Stimulated activated CD4-positive, alpha-beta T cell treated with anti-CD3 and anti-CD28 coated beads, Interleukin-12 subunit alpha, Interleukin-12 subunit beta, amount 100 ng/mL, for 48 hours (primary cell): ENCODE measurements around the gene FGFR2.
"Not testable (repeated sequence)": the region's sequence is repeated elsewhere in the genome, so short reads cannot be mapped to it uniquely, and the experiment has no call there.

Experiments used
- DNase-seq, 3 donors: peaks; one replicate each; pipeline ENCODE4 v3.0.0-alpha.2; 2020; ENCODE audit warnings: low read depth in 2 of 3, low spot score in 1 of 3

The FGFR2 gene

DNA sequence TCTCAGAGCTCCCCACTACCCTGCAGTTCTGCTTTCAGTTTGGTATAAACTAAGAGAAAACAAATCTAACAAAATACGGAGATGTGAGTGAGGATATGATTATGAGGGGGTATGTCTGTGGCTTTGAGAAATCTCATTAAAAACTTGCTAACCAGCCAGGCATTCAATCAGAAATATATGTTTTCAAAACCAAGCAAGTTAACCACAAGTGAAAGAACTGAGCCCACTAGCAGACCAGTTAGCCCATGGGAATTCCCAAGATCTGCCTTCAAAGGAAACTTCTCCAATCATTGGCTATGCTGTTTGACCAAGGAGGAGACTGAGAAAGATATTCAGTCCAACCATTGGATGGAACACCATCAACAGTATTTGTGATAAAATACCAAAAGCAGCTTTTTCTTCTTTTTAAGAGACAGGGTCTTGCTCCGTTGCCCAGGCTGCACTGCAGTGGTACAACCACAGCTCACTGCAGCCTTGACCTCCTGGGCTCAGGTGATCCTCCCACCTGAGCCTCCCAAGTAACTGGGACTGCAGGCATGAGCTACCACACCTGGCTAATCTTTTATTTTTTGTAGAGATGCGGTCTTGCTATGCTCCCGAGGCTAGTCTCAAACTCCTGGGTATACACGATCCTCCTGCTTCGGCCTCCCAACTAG, 41.2 kb downstream of the FGFR2 start:
- no peak for DNase-seq

DNA sequence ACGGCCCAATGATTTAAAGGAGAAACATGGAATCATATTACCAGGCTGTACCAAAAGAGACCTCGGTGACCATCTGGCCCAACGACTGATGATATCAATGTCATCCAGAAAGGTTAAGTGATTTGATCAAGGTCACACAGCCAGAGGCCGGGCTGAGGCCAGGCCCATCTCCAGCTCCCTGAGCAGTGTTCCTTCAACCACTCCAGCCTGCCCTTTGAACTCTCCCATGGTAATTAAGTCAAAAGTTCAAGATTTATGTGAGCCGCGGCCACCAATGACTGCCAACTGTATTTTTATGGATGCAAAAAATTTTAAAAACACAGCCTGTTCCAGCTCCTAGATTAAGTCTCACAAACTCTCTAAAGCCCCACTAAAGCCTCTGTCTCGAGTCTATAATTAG, 41.8 kb downstream of the FGFR2 start:
- DNase-seq = no peak

DNA sequence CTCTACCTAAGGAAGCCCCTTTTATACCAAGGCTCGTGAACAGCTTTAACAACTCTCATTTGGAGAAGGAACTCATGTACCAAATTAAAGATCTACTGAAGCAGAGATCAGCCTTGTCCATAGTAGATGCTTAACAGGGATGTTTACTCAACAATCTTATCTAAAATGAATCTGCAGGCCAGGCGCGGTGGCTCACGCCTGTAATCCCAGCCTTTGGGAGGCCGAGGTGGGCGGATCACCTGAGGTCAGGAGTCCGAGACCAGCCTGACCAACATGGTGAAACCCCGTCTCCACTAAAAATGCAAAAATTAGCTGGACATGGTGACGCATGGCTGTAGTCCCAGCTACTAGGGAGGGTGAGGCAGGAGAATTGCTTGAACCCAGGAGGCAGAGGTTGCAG, 43.3 kb downstream of the FGFR2 start:
- DNase-seq = not testable (repeated sequence)

DNA sequence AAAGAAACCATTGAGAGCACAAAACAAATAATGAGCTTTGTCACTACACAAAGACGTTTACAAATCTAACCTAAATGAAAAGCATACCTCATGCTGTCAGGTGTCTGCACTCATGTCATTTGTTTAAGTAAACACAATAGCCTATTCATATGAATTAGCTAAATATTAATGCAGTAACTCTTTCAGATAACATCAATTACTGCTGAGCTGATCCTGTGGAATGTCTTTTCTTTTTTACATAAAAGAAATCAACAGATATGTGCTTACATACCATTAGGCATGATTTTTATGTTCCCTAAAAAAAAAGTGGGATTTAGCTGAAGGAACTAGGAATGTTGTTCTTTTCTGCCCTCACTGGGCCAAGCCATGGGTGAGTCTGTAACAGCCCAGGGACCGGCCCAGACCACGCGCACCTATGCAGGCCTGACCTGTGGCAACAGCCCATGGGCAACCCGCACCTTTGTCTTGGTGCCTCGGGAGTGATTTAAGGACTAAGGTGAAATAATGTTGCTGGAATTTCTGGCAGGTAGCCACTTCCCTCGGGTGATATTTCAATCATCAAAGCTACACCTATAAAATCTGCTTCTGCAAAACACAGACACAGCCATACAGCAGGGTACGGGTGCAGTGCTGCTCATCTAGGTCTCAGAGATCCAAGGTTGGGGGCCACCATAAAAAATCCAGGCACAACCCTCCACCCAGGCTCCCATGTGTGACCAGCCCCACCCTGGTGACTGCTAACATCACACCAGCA, 44.6 kb downstream of the FGFR2 start:
- no peak for DNase-seq

DNA sequence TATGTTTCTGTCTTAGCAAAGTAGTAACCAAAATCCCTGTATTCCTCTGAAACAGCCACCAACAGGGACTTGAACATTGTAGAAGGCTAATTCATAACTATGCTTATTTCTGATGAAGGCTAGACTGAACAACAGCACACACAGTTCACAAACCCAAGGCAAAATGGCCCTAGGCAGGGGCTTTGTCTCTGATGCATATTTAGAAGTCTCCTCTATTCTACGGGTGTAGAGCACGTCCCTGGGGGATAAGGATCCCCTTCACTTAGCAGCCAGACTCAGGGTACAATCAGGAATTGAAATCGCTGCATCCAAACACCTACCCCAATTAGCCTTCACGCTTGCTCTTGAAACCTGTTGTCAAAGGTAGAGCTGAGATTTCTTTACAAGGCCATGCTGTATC, 45.5 kb downstream of the FGFR2 start:
- no peak for DNase-seq

DNA sequence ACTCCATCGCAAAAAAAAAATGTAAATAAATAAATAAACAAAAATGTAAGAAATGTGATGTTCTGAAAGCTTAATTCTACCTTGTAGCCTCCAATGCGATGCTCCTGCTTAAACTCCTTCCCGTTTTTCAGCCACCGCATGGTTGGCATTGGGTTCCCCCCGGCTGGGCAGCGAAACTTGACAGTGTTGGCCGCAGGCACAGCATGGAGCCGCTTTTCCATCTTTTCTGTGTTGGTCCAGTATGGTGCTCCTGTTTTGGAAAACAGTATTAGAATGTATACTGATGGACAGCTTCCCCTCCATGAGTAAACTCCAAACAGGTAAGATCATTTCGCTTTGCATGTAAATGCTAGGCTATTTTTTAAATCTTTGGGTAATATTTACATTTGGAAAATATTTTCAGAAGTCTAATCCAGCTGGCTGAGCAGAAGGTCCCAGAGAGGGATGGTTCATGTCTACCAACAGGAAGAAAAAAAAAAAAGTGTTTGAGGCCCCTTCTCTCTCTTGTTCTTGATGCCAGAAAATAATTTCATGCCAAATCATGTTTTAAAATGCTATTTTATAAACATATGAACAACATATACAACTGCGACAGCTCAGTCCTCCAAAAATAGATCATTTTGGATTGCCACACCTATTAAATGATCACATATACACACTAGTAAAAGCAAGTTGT, 46.9 kb downstream of the FGFR2 start:
- DNase-seq = no peak

DNA sequence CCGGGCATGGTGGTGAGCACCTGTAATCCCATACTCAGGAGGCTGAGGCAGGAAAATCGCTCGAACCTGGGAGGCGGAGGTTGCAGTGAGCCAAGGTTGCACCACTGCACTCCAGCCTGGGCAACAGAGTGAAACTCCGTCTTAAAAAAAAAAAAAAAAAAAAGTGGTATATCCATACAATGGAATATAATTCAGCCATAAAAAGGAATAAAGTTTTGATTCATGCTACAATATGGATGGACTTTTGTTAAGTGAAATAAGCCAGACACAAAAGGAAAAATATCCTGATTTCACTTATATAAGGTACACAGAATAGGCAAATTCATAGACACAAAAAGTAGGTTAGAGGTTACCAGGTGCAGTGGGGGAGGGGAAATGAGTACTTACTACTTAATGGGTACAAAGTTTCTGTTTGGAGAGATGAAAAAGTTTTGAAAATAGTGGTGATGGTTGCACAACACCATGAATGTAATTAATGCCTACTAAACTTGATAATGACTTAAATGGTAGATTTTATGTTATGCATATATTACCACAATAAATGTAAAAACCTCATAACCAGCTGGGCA, 53.9 kb downstream of the FGFR2 start:
- DNase-seq = no peak

DNA sequence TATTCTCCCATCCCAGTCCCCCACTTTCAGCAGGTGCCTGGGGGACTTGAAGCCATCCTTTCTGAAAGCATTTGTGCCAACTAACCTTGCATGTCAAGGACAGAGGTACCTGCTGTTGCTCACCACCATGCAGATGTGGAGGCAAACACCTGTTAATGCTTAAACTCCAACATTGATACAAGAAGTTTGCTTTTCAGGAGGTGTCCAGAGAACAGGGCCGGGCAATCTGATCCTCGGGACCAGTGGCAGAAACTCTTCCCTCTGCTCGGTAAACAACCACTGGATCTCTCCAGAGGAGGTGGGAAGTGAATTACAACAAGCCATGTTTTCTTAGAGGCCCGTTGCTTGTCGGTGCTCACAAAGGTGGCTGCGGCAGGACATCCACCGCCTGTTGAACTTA, 54.7 kb downstream of the FGFR2 start:
- DNase-seq = no peak

DNA sequence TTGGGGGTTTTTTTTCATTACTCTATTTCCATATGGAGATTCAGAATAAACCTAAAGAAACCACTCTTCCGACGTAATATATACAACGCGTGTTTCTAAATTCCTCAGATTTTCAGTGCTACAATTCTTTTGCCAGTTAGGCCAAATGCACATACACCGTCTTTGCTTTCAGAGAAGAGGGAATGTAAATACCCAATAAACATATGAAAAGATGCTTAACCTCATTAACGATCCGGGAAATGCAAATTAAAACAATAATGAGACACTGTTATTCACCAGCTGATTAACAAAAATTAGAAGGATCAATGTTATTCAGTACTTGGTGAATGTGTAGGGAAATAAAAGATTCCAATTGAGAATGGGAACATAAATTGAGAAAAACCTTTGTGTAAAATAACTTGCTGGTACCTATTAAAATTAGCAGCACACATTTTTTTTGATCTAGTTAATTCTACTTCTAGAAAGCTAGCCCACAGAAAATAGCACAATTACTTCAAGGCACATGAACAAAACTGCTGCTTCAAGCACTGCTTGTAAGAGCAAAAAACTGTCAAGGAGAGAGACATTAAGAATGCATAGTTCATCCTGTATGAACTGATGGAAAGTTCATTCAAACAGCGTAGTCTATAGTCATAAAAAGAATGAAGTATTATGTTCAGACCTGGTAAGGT, 56.7 kb downstream of the FGFR2 start:
- DNase-seq = no peak

DNA sequence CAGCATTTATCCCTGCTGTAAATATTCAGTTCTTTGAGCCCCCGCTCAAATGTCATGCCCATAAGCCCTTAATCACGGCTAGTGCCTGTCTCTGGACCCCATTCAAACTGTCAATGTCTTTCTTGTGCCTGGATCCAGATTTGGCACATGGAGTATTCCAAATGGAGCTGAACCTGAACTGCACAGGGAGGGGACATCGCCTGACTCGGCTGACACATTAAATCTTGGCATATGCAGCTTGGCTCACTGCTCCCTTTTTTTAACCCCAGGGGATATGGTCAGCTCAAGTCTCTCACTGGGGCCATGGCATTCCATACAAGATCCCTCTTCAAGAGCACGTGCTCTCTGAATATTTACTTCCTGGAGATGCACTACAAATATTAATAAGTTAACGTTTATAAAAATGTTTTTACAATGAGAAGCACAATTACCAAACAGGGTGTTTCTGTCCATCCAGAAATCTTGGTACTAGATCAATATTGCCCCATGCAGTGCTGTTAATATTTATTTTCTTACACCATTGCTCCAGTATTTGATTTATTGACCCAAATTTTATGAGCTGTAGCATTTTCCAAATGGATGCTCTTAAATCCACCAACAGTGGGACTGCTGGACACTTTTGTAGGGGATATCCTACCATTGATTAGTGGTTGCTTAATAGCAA, 57.4 kb downstream of the FGFR2 start:
- no peak for DNase-seq

DNA sequence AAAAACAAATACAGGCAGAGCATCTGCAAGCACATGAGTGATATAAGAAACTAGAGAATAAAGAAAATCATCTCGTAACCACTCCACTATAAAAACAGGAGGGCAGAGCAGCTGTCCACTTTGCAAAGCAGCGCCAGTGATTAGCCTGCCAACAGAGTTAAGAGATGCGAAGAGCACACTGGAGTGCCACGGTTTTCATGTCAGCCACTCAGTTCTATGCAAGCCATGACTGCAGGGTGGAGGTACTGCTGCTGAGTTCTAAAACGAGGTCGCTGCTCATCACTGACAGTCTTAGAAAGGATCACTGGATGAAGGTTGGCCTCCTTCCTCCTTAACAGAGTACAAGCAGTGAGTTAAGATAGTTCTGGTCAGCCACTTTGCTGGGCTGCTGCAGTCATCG, 58.5 kb downstream of the FGFR2 start:
- DNase-seq = no peak

DNA sequence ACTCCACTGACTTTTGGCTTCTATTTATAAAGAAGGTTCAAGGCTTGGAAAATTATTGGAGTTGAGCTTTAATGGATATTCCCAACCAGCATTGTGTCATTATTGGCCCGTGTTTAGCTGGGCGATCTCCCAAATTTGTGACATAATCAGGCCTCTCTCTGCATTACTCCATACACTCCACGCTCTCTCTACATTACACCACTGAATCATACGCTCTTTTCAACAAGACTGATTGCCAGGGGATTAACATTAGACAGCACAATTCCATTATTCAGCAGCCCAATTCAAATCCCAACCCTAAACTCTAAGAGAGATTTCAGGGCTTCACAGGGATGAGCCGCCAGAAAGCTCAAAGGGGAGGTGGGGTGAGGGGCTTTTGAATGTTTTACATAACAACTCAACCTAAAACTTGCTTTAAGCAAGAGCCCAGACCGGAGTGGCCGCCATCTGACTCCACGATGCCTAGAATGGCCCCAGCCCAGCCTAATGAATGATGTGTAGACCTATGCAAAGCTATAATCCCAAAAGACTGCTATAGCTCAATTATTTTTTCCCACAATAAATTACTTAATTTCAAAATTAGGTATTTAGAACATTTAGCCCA, 61.8 kb downstream of the FGFR2 start:
- DNase-seq = no peak

DNA sequence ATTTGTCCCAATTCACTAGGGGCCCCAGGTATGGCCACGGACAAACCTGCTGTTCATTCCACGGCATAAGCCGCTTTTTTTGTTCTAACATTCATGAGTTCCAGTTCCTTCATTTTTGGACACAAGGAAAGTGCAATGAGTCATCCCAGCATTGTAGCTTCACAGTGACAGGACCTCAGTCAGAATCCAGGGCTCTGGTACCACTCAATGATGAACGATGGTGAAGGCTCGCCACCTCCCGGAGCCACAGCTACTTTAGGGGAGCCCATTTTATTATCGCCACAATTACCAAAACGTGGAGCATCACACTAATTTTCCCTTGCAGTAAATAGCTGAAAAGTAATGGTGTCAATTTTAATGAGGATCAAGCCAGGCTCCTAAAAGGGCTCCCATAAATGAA, 62.9 kb downstream of the FGFR2 start:
- DNase-seq = no peak

DNA sequence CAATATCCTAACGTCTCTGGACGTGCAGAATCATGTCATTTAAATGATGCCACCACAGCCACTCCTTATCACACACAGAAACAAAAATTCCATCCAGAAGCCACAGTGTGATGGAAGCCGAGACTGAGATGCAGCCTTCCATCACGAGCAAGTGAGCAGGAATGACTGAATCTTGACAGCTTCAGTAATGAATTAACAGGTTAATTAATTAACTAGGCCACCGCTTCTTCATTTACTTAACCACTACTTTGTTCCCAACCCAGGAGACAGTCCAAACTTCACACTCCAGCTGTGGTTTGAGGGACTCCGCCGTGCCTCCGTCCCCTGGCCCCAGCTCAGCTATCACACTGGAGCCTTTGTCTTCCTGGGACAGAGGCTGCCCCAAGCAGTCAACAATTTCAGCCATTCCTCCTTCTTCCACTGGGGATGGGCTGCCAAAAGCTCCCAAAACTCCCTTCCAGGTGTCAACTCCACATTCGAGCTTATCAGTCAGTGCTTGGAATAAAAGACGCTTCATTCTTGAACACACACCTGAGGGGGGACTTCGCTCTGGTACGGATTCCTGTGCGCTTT, 65.9 kb downstream of the FGFR2 start:
- DNase-seq = no peak

DNA sequence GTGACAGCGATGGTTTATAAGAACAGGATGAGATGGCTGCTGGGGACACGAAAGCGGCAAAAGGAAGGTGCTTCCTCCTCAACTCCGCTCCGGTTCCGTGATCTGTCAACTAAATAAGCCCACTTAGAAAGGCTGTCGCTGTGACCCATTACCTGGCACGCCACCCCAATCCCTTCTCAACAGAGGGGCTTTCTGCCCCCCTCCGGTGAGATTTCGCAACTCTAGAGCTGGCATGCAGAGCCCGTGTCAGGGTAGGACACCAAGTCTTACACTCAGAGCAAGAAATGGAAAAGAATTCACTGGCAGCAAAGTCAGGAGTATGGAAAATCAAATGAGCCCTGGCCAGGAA, 66.4 kb downstream of the FGFR2 start:
- DNase-seq = no peak

DNA sequence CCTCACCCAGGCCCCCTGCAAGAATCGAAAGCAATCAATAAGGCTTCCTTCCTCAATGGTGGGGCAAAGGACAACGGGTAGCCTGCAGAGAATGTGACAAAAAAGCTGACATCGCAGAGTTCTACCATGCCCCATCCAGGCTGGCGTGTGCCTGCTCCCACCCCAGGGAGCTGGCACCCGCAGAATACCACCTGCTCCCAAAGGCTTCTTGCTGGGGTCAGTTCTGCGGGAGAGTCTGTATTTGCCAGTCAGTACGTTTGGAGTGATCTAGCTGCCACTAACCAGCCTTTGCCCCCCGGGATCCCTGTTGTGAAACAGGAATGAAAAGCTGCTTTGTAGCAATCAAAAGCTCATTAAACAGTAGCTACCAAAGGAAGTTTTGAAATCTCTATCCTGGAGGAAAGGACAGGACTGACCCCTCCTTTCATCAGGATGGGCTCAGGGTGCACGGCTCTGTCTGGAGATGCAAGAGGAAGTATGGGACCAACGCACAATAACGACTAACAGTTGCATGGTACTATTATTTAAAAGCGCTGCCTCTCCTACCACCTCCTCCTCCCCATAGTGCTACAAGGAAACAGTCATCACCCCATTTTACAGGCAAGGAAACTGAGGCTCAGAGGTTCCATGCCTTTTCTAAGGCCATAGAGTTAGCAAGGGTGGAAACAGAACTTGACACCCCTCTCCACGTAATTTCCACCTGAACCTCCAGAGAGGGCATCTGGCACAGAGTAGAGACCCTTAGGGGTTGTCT, 67.0 kb downstream of the FGFR2 start:
- DNase-seq = no peak

DNA sequence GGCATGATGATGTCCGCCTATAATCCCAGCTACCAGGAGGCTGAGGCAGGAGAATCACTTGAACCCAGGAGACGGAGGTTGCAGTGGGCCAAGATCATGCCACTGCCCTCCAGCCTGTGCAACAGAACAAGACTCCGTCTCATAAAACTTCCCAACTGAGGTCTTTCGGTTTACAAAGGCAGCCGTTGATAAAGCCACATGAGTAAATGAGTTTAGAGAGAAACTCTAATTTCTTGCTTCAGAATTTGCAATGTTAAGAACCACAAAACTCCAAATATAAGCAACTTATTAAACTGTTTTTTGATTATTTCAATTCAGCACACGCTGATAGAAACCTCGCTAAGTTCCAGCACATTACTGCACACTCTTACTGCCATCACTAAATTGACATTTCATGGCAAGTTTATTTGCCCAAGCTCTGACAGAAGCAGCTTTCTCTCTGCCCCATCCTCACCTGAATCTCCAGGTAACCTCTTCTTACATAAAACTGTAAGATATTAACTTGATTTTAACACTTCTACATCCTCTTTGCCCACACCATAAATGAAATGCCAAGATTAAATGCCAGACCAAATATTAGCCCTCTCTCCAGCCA, 67.7 kb downstream of the FGFR2 start:
- no peak for DNase-seq

DNA sequence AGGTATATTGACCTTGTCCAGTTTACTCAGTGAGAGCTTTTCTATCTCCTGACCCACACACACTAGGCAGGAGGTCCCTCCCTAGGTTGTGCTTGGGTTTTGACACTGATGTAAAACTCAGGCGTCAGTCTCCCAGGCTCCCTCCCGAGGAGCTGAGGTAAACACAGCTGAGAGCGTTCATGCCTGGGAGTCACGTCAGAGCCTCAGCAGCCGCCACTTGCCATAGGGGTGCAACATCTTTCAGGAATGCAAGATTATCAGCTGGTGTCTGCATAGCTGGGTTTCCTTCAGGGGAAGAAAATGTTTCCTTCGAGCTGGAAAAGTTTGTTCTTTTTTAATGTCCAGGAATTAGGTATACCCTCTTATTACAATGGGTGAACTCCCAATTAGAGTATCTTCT, 70.6 kb downstream of the FGFR2 start:
- no peak for DNase-seq

DNA sequence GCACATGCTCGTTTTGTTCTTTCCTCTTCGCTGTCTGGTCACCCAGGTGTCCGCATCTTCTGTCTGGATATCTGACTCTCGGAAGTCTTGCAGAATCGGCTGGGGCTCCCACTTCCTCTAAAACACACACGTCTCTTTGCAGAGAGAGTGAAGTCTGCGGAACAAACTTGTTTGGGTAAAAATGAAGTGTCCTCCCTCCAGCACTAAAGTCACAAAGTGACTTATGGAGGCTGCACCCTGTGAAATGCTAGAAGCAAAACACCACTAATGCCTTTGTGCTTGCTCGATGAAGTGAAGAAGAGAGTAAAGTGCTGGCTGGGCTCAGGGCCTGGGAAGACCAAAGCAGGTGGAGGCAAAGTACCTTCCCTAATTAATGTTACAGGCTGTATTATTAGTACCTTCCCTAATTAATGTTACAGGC, 71.4 kb downstream of the FGFR2 start:
- no peak for DNase-seq
